ENCODE data around the gene POC1A.

Gene POC1A

GRCh38 chr3:52090933-52091468 lies 63.2 kb downstream of the POC1A start:
- H3K9me3 ChIP-seq (ENCODE audit: severe bottlenecking) = no peaks in the 10 kb centered on the region
- no peak for DNase-seq
- H3K27ac ChIP-seq = no peak overlapping the region
- peaks cover 6% of the 10 kb centered on the region; the same call in 1 of the 2 replicates for H3K36me3 ChIP-seq
- H3K27me3 ChIP-seq (ENCODE audit: insufficient read depth, low read depth, severe bottlenecking) = no peaks in the 10 kb centered on the region
- no peak overlapping the region for H3K4me3 ChIP-seq (ENCODE audit: low read depth, low read length)
- TF ChIP-seq CTCF (IDR thresholded peaks at IDR 0.05; ENCODE audit: low read depth, low read length) = no peak

- TF ChIP-seq CTCF (IDR thresholded peaks at IDR 0.05; ENCODE audit: low read depth, low read length) = no peak
- no peak for DNase-seq
- Histone ChIP-seq H3K36me3 (peaks cover 6% of the 10 kb centered on the region; the same call in 1 of the 2 replicates), H3K9me3 (ENCODE audit: severe bottlenecking) (no peaks in the 10 kb centered on the region), H3K27ac (no peak overlapping the region; the same call in 1 of the 2 replicates), H3K4me3 (ENCODE audit: low read depth, low read length) (no peak overlapping the region), H3K27me3 (ENCODE audit: insufficient read depth, low read depth, severe bottlenecking) (no peaks in the 10 kb centered on the region)
Measured at GRCh38 chr3:52090131-52090932, 63.9 kb downstream of the POC1A start.

- Histone ChIP-seq H3K27me3 (ENCODE audit: insufficient read depth, low read depth, severe bottlenecking) (no peaks in the 10 kb centered on the region), H3K27ac (peak overlapping the region; percentile 72), H3K4me3 (ENCODE audit: low read depth, low read length) (no peak overlapping the region), H3K36me3 (peaks cover 6% of the 10 kb centered on the region; the same call in 1 of the 2 replicates), H3K9me3 (ENCODE audit: severe bottlenecking) (no peaks in the 10 kb centered on the region)
- TF ChIP-seq CTCF (IDR thresholded peaks at IDR 0.05; ENCODE audit: low read depth, low read length) = no peak
- no peak for DNase-seq
Measured at GRCh38 chr3:52089691-52090090, 64.5 kb downstream of the POC1A start.

GRCh38 chr3:52088445-52089367 lies 65.5 kb downstream of the POC1A start:
- no peak overlapping the region for H3K4me3 ChIP-seq (ENCODE audit: low read depth, low read length)
- peak; percentile 79 for DNase-seq
- no peaks in the 10 kb centered on the region for H3K9me3 ChIP-seq (ENCODE audit: severe bottlenecking)
- no peak for TF ChIP-seq CTCF (IDR thresholded peaks at IDR 0.05; ENCODE audit: low read depth, low read length)
- peak overlapping the region; percentile 72 for H3K27ac ChIP-seq
- H3K36me3 ChIP-seq = peaks cover 2% of the 10 kb centered on the region; the same call in 1 of the 2 replicates
- H3K27me3 ChIP-seq (ENCODE audit: insufficient read depth, low read depth, severe bottlenecking) = no peaks in the 10 kb centered on the region

GRCh38 chr3:52087731-52088130 lies 66.5 kb downstream of the POC1A start:
- Histone ChIP-seq H3K27me3 (ENCODE audit: insufficient read depth, low read depth, severe bottlenecking) (no peaks in the 10 kb centered on the region), H3K27ac (peak overlapping the region; percentile 72), H3K4me3 (ENCODE audit: low read depth, low read length) (no peak overlapping the region), H3K36me3 (no peaks in the 10 kb centered on the region), H3K9me3 (ENCODE audit: severe bottlenecking) (no peaks in the 10 kb centered on the region)
- DNase-seq = no peak
- TF ChIP-seq CTCF (IDR thresholded peaks at IDR 0.05; ENCODE audit: low read depth, low read length) = no peak

Data from WERI-Rb-1 (cell line).